ENCODE measurements around the gene SRSF11.

GRCh38 chr1:70222716-70223235 lies 1.6 kb downstream of the SRSF11 start:
- TF ChIP-seq CTCF (IDR thresholded peaks at IDR 0.05; ENCODE audit: insufficient read depth, low read depth, low read length) (no peak), EZH2 (IDR thresholded peaks at IDR 0.05; ENCODE audit: insufficient read depth, low read length) (no peak)
